Nephron progenitor cell (in vitro differentiated cells): ENCODE results near the gene TNFRSF18.
A peak's percentile ranks its signal among the peaks of the same experiment; 100 is the strongest.
"Not testable (repeated sequence)": the region's sequence is repeated elsewhere in the genome, so short reads cannot be mapped to it uniquely, and the experiment has no call there.

Experiments
- DNase-seq: peaks from one replicate; pipeline ENCODE4 v3.0.0; 2021
- H3K27ac Mint-ChIP-seq: 2 replicates; pipeline ENCODE4 v1.8.0; 2021; ENCODE audit warnings: mild to moderate bottlenecking, moderate library complexity, mixed read lengths
- H3K27me3 Mint-ChIP-seq: 2 replicates; pipeline ENCODE4 v1.8.0; 2021; ENCODE audit warnings: mild to moderate bottlenecking, low read depth, mixed read lengths; ENCODE audit not compliant: poor library complexity
- H3K36me3 Mint-ChIP-seq: 2 replicates; pipeline ENCODE4 v1.8.0; 2021; ENCODE audit warnings: low read depth, mixed read lengths
- H3K4me1 Mint-ChIP-seq: 2 replicates; pipeline ENCODE4 v1.8.0; 2021; ENCODE audit warnings: mixed read lengths
- H3K4me3 Mint-ChIP-seq: 2 replicates; pipeline ENCODE4 v1.8.0; 2021; ENCODE audit warnings: mild to moderate bottlenecking, moderate library complexity, mixed read lengths
- H3K9me3 Mint-ChIP-seq: 2 replicates; pipeline ENCODE4 v1.8.0; 2021; ENCODE audit warnings: mild to moderate bottlenecking, moderate library complexity, mixed read lengths
- TF ChIP-seq, protein P1 (sequence below): fragments of 200-600 bp; sonication (generic); IDR thresholded peaks from 2 replicates; pipeline ENCODE4 v1.5.0; 2021; ENCODE audit warnings: antibody characterized with exemption

TNFRSF18 gene

GRCh38 chr1:1198423-1199140, 7.8 kb downstream of the TNFRSF18 start:
- TF ChIP-seq, protein P1, sequence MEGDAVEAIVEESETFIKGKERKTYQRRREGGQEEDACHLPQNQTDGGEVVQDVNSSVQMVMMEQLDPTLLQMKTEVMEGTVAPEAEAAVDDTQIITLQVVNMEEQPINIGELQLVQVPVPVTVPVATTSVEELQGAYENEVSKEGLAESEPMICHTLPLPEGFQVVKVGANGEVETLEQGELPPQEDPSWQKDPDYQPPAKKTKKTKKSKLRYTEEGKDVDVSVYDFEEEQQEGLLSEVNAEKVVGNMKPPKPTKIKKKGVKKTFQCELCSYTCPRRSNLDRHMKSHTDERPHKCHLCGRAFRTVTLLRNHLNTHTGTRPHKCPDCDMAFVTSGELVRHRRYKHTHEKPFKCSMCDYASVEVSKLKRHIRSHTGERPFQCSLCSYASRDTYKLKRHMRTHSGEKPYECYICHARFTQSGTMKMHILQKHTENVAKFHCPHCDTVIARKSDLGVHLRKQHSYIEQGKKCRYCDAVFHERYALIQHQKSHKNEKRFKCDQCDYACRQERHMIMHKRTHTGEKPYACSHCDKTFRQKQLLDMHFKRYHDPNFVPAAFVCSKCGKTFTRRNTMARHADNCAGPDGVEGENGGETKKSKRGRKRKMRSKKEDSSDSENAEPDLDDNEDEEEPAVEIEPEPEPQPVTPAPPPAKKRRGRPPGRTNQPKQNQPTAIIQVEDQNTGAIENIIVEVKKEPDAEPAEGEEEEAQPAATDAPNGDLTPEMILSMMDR = no peak
- H3K4me1 Mint-ChIP-seq = no peaks in the 10 kb centered on the region
- H3K4me3 Mint-ChIP-seq = no peak overlapping the region
- peaks cover 6% of the 10 kb centered on the region for H3K36me3 Mint-ChIP-seq
- DNase-seq = peak; percentile 5
- H3K27ac Mint-ChIP-seq = no peak overlapping the region
- H3K9me3 Mint-ChIP-seq = peaks cover 23% of the 10 kb centered on the region
- peaks cover 31% of the 10 kb centered on the region for H3K27me3 Mint-ChIP-seq

GRCh38 chr1:1197551-1198422, 8.6 kb downstream of the TNFRSF18 start:
- peaks cover 26% of the 10 kb centered on the region for H3K9me3 Mint-ChIP-seq
- no peak overlapping the region for H3K27ac Mint-ChIP-seq
- no peaks in the 10 kb centered on the region for H3K4me1 Mint-ChIP-seq
- peak; percentile 5 for DNase-seq
- peaks cover 6% of the 10 kb centered on the region for H3K36me3 Mint-ChIP-seq
- H3K4me3 Mint-ChIP-seq = no peak overlapping the region
- TF ChIP-seq, protein P1 = no peak
- H3K27me3 Mint-ChIP-seq = peaks cover 28% of the 10 kb centered on the region

GRCh38 chr1:1197188-1197500, 9.2 kb downstream of the TNFRSF18 start:
- H3K27me3 Mint-ChIP-seq = peaks cover 25% of the 10 kb centered on the region
- TF ChIP-seq, protein P1 = no peak
- peaks cover 6% of the 10 kb centered on the region for H3K36me3 Mint-ChIP-seq
- no peak overlapping the region for H3K4me3 Mint-ChIP-seq
- peaks cover 29% of the 10 kb centered on the region for H3K9me3 Mint-ChIP-seq
- H3K27ac Mint-ChIP-seq = no peak overlapping the region
- DNase-seq = no peak
- H3K4me1 Mint-ChIP-seq = no peaks in the 10 kb centered on the region

DNA sequence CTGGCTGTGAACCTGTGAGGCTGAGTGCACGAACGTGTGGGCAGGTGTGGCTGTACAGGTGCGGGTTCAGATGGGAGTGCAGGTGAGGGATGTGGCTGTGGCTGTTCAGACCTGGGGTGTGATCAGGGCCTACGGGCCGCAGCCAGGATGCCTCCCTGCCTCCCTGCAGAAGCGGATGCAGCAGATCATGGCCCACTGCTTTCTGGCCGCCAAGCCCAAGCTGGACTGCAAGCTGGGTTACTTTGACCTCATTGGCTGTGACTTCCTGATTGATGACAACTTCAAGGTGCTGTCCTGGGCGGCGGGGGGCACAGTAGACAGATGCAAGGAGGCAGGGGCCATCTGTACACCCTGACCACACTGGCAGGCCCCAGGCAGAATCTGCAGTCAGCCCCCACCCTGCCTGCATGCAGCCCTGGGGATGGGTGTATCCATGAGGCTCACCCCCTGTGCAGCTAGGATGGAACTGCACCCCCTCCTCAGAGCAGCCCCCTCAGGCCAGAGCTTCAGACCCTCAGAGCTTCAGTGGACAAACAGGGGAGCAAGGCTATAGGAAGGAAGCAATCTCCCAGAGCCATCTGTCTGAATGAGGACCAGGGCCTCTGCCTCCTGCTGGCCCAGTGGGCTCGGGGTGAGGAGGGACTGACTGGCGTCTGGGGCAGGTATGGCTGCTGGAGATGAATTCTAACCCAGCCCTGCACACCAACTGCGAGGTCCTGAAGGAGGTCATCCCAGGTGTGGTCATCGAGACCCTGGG, 9.8 kb downstream of the TNFRSF18 start:
- Mint-ChIP-seq H3K9me3 (peaks cover 34% of the 10 kb centered on the region), H3K36me3 (peaks cover 6% of the 10 kb centered on the region), H3K27me3 (peaks cover 25% of the 10 kb centered on the region), H3K4me1 (no peaks in the 10 kb centered on the region), H3K4me3 (no peak overlapping the region), H3K27ac (no peak overlapping the region)
- DNase-seq = peak; percentile 3
- TF ChIP-seq, protein P1 = no peak

DNA sequence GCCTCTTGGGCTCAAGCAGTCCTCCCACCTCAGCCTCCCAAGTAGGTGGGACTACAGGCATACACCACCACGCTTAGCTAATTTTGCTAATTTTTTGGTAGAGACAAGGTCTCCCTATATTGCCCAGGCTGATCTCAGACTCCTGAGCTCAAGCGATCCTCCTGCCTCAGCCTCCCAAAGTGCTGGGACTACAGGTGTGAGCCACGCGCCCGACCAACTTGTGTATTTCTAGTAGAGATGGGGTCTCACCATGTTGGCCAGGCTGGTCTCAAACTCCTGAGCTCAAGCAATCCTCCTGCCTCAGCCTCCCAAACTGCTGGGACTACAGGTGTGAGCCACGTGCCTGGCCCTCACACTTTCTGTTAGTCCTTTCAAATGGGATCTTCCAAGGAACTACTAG, 10.7 kb downstream of the TNFRSF18 start:
- H3K27me3 Mint-ChIP-seq = peaks cover 30% of the 10 kb centered on the region
- not testable (repeated sequence) for H3K36me3 Mint-ChIP-seq, DNase-seq, H3K4me1 Mint-ChIP-seq, H3K27ac Mint-ChIP-seq, H3K4me3 Mint-ChIP-seq
- peaks cover 42% of the 10 kb centered on the region for H3K9me3 Mint-ChIP-seq

- Mint-ChIP-seq H3K36me3 (peaks cover 6% of the 10 kb centered on the region), H3K4me3 (no peak overlapping the region), H3K4me1 (no peaks in the 10 kb centered on the region), H3K9me3 (peaks cover 49% of the 10 kb centered on the region), H3K27ac (no peak overlapping the region), H3K27me3 (peaks cover 28% of the 10 kb centered on the region)
- DNase-seq = no peak
- TF ChIP-seq, protein P1 = no peak
Observed at GRCh38 chr1:1194723-1195122, 11.7 kb downstream of the TNFRSF18 start.
